LNCAP (cell line): ENCODE measurements around the gene GSK3A.

Experiments
- TF ChIP-seq, protein P1 (sequence below): fragments of 450-650 bp; IDR thresholded peaks from 2 replicates; pipeline ENCODE4 v1.5.1; 2017; ENCODE audit warnings: mild to moderate bottlenecking

The GSK3A gene

DNA sequence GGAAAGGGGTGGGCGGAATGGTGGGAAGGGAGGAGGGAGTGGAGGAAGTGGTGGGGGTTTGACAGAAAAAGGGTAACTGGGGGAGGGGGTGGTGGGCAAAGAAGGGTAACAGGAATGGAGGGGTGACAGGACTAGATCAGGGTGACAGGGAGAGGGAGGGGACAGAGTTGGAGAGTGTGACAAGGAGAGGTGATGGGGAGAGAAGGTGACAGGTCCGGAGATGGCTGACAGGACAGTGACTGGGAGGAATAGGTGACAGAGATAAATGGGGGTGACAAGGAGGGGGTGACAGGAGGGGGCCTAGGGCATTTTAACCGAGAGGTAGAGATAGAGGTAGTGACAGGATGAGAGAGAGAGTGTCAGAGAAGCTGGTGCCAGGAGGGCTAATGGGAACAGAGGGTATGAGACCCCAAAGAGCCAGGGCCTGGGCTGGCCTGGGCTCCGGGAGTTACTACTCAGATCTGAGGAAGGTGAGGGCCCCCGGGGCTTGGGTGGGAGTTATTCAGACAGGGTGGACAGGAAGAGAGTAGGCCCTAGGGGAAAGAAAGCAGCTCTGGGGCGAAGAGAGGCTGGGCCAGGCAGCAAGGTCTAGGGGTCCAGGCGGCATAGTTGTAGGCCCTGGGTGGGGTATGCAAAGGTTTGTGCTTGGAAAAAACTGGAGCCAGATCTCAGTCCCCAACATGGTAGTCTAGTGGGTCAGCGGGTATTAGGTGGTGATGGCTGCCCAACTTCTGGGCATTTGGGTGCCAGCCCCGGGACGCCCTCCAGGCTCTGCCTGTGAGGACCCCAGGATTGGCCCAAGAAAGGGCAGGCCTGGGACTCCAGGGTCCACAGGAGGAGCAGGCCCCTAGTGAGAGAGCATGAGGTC lies 27.3 kb upstream of the GSK3A start:
- TF ChIP-seq, protein P1, sequence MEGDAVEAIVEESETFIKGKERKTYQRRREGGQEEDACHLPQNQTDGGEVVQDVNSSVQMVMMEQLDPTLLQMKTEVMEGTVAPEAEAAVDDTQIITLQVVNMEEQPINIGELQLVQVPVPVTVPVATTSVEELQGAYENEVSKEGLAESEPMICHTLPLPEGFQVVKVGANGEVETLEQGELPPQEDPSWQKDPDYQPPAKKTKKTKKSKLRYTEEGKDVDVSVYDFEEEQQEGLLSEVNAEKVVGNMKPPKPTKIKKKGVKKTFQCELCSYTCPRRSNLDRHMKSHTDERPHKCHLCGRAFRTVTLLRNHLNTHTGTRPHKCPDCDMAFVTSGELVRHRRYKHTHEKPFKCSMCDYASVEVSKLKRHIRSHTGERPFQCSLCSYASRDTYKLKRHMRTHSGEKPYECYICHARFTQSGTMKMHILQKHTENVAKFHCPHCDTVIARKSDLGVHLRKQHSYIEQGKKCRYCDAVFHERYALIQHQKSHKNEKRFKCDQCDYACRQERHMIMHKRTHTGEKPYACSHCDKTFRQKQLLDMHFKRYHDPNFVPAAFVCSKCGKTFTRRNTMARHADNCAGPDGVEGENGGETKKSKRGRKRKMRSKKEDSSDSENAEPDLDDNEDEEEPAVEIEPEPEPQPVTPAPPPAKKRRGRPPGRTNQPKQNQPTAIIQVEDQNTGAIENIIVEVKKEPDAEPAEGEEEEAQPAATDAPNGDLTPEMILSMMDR: no peak

DNA sequence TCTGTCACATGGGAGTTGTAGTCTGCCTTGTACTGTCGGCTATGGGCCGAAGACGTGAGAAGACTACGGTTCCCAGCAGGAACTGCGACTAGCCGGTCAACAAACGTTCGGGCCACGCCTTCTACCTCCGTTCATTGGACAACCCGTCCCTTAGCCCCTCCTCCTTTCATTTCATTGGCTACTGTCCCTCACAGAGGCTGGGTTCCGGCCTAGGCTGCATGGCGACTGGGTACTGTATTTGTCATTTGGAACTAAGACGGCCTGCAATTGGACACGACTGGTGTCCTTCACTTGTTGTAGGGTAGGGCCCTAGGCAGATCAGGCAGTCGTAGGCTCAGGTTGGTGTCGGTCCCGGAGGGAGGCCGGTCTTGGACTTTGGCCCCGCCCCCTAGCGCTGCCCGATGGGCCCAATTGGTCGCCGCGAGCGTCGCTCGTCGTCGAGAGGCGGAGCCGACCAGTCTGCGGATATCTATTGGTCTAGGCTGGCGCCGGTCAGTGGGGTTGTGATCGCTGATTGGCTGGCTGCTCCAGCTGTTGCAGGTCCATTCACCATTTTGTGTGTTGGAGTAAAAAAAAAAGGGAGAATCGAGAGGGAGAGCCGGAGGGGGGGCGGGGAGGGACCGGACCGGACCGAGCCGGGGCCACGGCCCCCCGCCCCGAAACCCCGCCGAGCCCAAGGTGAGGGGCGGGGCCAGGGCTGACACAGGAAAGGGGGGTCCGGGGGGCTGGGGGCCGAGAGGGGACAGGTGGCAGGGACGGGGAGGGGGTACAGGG lies 26.5 kb upstream of the GSK3A start, which contains the start of gene CIC:
CIC (plus strand) TSS at position 549 of the 774 bp plus-strand sequence. CDS start 2,532 bp downstream, outside the sequence.
- TF ChIP-seq, protein P1: no peak

GRCh38 chr19:42268142-42268703 lies 25.8 kb upstream of the GSK3A start:
- TF ChIP-seq, protein P1: no peak

DNA sequence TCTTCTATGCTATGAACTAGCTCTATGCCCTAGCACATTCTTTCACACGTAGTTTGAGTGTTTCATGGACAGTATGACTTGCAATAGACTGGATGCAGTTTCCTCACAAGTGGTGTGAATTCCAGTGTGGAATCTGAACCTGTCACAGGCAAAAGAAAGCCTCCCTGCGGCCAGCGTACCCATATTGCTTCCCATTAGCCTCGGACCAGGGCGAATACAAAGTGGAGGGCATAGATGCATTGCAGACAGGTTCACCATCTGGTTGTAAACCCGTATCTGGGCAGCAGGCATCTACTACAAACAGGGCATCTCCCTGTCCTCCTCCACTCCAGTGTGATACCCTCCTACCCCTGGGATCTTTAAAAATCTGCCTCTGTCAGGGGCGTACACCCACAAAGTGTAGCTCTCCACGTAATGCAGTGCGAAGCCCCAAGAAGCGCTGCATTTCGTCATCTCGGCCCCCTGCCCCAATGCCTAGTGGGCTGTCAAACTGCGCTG lies 25.3 kb upstream of the GSK3A start:
- TF ChIP-seq, protein P1: no peak

GRCh38 chr19:42261763-42262162 lies 19.4 kb upstream of the GSK3A start:
- TF ChIP-seq, protein P1: no peak

- TF ChIP-seq, protein P1: no peak
These were observed 13.7 kb upstream of the GSK3A start for GRCh38 chr19:42255766-42256745.
